ENCODE data around the gene SH3PXD2A. TPM values are rescaled to one million over a fixed set of nuclear protein-coding genes. Genes with fewer than 3 reads are reported as not detected.

Gene SH3PXD2A
- total RNA-seq, 2 experiments from 2014 or later = 6.9 to 7.0 TPM

GRCh38 chr10:103710490-103710889, 144.9 kb downstream of the SH3PXD2A start:
- Histone ChIP-seq H3K9me3 (ENCODE audit: control insufficient read depth in 1 of 2, insufficient read depth in 1 of 2, low read length in 2 of 2) (no peaks in the 10 kb centered on the region), H3K36me3 (ENCODE audit: insufficient read depth, low read length) (no peaks in the 10 kb centered on the region), H3K4me1 (ENCODE audit: insufficient read depth, low read length) (peaks cover 7% of the 10 kb centered on the region), H3K27me3 (ENCODE audit: control insufficient read depth in 1 of 2, insufficient read depth in 2 of 2, low read length in 2 of 2) (no peaks in the 10 kb centered on the region), H3K4me3 (ENCODE audit: low read length) (no peak overlapping the region), H3K27ac (ENCODE audit: low read depth in 1 of 2, low read length in 2 of 2) (no peak overlapping the region)
- intact Hi-C loops (cut with DNase I, micrococcal nuclease) = loop anchor here in 1 of 2 experiments (5.0 kb wide), 1 partner anchor 497 kb away; no protein-coding TSS in a partner anchor
- ChIA-PET CTCF (no interaction called here), POLR2A (no interaction called here)
- Mint-ChIP-seq H3K36me3 (ENCODE audit: low read depth) (no peaks in the 10 kb centered on the region), H3K4me1 (ENCODE audit: low read depth) (no peaks in the 10 kb centered on the region), H3K4me3 (no peak overlapping the region), H3K27me3 (no peaks in the 10 kb centered on the region), H3K9me3 (no peaks in the 10 kb centered on the region), H3K27ac (no peak overlapping the region)
- no peak for TF ChIP-seq CTCF (IDR thresholded peaks at IDR 0.05)
- ATAC-seq (ENCODE audit: poor library complexity) = no peak
- DNase-seq = no peak

- intact Hi-C loops (cut with DNase I, micrococcal nuclease) = no loop called here
- POLR2A ChIA-PET = no interaction called here
- no peak for ATAC-seq (ENCODE audit: poor library complexity)
- Mint-ChIP-seq H3K36me3 (ENCODE audit: low read depth) (no peaks in the 10 kb centered on the region), H3K9me3 (no peaks in the 10 kb centered on the region), H3K27me3 (no peaks in the 10 kb centered on the region), H3K27ac (no peak overlapping the region), H3K4me1 (ENCODE audit: low read depth) (no peaks in the 10 kb centered on the region), H3K4me3 (no peak overlapping the region)
- H3K9me3 ChIP-seq (ENCODE audit: control insufficient read depth in 1 of 2, insufficient read depth in 1 of 2, low read length in 2 of 2) = no peaks in the 10 kb centered on the region
- H3K4me3 ChIP-seq (ENCODE audit: low read length) = no peak overlapping the region
- TF ChIP-seq CTCF (IDR thresholded peaks at IDR 0.05) = no peak
- no peaks in the 10 kb centered on the region for H3K36me3 ChIP-seq (ENCODE audit: insufficient read depth, low read length)
- no peak overlapping the region for H3K27ac ChIP-seq (ENCODE audit: low read depth in 1 of 2, low read length in 2 of 2)
- H3K27me3 ChIP-seq (ENCODE audit: control insufficient read depth in 1 of 2, insufficient read depth in 2 of 2, low read length in 2 of 2) = no peaks in the 10 kb centered on the region
- CTCF ChIA-PET = no interaction called here
- no peak for DNase-seq
- peaks cover 7% of the 10 kb centered on the region for H3K4me1 ChIP-seq (ENCODE audit: insufficient read depth, low read length)
These were observed 145.9 kb downstream of the SH3PXD2A start for GRCh38 chr10:103709341-103709920.

GRCh38 chr10:103708627-103709288, 146.6 kb downstream of the SH3PXD2A start:
- no peaks in the 10 kb centered on the region for H3K27me3 ChIP-seq (ENCODE audit: control insufficient read depth in 1 of 2, insufficient read depth in 2 of 2, low read length in 2 of 2)
- H3K27me3 Mint-ChIP-seq = no peaks in the 10 kb centered on the region
- no peak for DNase-seq
- intact Hi-C loops (cut with DNase I, micrococcal nuclease) = no loop called here
- H3K4me3 Mint-ChIP-seq = no peak overlapping the region
- no peak for ATAC-seq (ENCODE audit: poor library complexity)
- H3K9me3 ChIP-seq (ENCODE audit: control insufficient read depth in 1 of 2, insufficient read depth in 1 of 2, low read length in 2 of 2) = peaks cover 0 to 4% of the 10 kb centered on the region in 2 experiments
- H3K27ac Mint-ChIP-seq = no peak overlapping the region
- CTCF ChIA-PET = no interaction called here
- H3K4me3 ChIP-seq (ENCODE audit: low read length) = no peak overlapping the region
- no peaks in the 10 kb centered on the region for H3K36me3 Mint-ChIP-seq (ENCODE audit: low read depth)
- no peaks in the 10 kb centered on the region for H3K36me3 ChIP-seq (ENCODE audit: insufficient read depth, low read length)
- no peaks in the 10 kb centered on the region for H3K9me3 Mint-ChIP-seq
- TF ChIP-seq CTCF (IDR thresholded peaks at IDR 0.05) = no peak
- no peaks in the 10 kb centered on the region for H3K4me1 Mint-ChIP-seq (ENCODE audit: low read depth)
- no peak overlapping the region for H3K27ac ChIP-seq (ENCODE audit: low read depth in 1 of 2, low read length in 2 of 2)
- POLR2A ChIA-PET = no interaction called here
- peaks cover 7% of the 10 kb centered on the region for H3K4me1 ChIP-seq (ENCODE audit: insufficient read depth, low read length)
